Measurements from ENCODE around the gene OTUD3. TPM values are rescaled to one million over a fixed set of nuclear protein-coding genes. Genes with fewer than 3 reads are reported as not detected.

OTUD3 gene
- total and polyA plus RNA-seq, 2 of the 4 experiments (the other 2 are of a cell fraction) = 2.9 to 3.1 TPM

DNA sequence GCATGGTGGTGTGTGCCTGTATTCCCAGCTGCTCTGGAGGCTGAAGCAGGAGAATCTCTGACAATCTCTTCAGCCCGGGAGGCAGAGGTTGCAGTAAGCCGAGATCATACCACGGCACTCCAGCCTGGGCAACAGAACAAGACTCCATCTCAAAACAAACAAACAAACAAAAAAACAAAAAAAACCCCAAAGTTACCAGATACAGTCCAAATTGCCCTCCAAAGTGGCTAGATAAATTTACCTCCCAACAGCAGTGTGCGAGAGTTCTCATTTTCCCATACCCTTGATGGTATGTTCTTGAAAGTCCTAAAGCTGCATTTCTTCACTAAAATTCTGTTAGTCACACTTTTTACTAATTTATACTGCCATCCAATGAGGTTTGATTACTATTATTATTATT is 3.0 kb upstream of the OTUD3 start:
- ATAC-seq (ENCODE audit: low read depth) (no peak), DNase-seq (no peak)
- H3K23ac ChIP-seq (ENCODE audit: low read depth, low read length) = no peak overlapping the region
- 100% methylated on average over 1 of the region's 4 CpGs; no CpG with 5 or more reads in 1 of the 2 experiments for WGBS, 2 experiments (ENCODE audit: extremely low coverage in 2 of 2, insufficient read length in 1 of 2)
- TF ChIP-seq CEBPB (IDR thresholded peaks at IDR 0.05; ENCODE audit: low read depth, low read length) = no peak
- peaks cover 2% of the 10 kb centered on the region; the same call in 1 of the 2 replicates for H3K27me3 ChIP-seq (ENCODE audit: control insufficient read depth, insufficient read depth, low read length)
- peaks cover 6% of the 10 kb centered on the region for H3K4me1 ChIP-seq (ENCODE audit: control insufficient read depth, insufficient read depth, low read length)
- no peak overlapping the region for H3K4me2 ChIP-seq (ENCODE audit: low read depth, low read length)
- no peak overlapping the region for H3K9ac ChIP-seq (ENCODE audit: low read depth, low read length)
- ChIA-PET POLR2A (ENCODE audit: unreplicated experiment) (no interaction called here), CTCF (no interaction called here)
- no peak overlapping the region for H3K18ac ChIP-seq (ENCODE audit: low read depth, low read length)
- no TSS peak for BruUV-seq (replicated peaks)
- H3K27ac ChIP-seq (ENCODE audit: insufficient read depth, low read length) = no peak overlapping the region
- peaks cover 11 to 15% of the 10 kb centered on the region in 2 experiments for H3K79me1 ChIP-seq (ENCODE audit: low read depth in 1 of 2, low read length in 2 of 2)
- in situ Hi-C loops (cut with MboI; ENCODE audit: low sequenced_read_pairs) = no loop called here
- H2BK15ac ChIP-seq (ENCODE audit: low read depth, low read length) = no peak overlapping the region
- no peak overlapping the region for H2AK5ac ChIP-seq (ENCODE audit: low read depth, low read length)
- H2AK9ac ChIP-seq (replicated peaks; ENCODE audit: low read depth, low read length, poor library complexity) = no peak overlapping the region
- no peak overlapping the region for H2AFZ ChIP-seq (replicated peaks; ENCODE audit: low read length, poor library complexity)
- intact Hi-C loops (cut with micrococcal nuclease) = no loop called here
- no peaks in the 10 kb centered on the region for H3K36me3 ChIP-seq (ENCODE audit: control insufficient read depth, insufficient read depth, low read length)
- peaks cover 13% of the 10 kb centered on the region; the same call in 1 of the 2 replicates for H4K20me1 ChIP-seq (ENCODE audit: insufficient read depth, low read length)
- H4K5ac ChIP-seq (ENCODE audit: low read depth, low read length) = no peak overlapping the region
- H3K4me3 ChIP-seq (ENCODE audit: insufficient read depth, low read depth, low read length) = no peak overlapping the region
- H4K91ac ChIP-seq (ENCODE audit: insufficient read depth, low read depth, low read length) = no peak overlapping the region
- H2BK5ac ChIP-seq (ENCODE audit: low read depth, low read length, poor library complexity, severe bottlenecking) = no peak overlapping the region
- H3K9me1 ChIP-seq (ENCODE audit: insufficient read depth, low read length) = 0 out of 2 replicates have a peak, but pooled peaks cover 2% of the 10 kb centered on the region
- no peak overlapping the region for H4K8ac ChIP-seq (ENCODE audit: low read depth in 2 of 2, low read length in 2 of 2)
- H3K14ac ChIP-seq (replicated peaks; ENCODE audit: low read depth, low read length) = no peak overlapping the region
- H3K4ac ChIP-seq (ENCODE audit: low read depth, low read length) = no peak overlapping the region
- H2BK120ac ChIP-seq (ENCODE audit: low read depth, low read length) = no peak overlapping the region
- no peak overlapping the region for H2BK20ac ChIP-seq (ENCODE audit: low read depth, low read length)
- H3K9me3 ChIP-seq (ENCODE audit: control insufficient read depth, insufficient read depth, low read length) = no peaks in the 10 kb centered on the region
- H3K56ac ChIP-seq (ENCODE audit: extremely low read depth, insufficient read depth, low read length) = no peak overlapping the region
- dilution Hi-C loops (cut with HindIII; ENCODE audit: low sequenced_read_pairs, unreplicated experiment) = no loop called here

Measured in IMR-90 (cell line).